ENCODE data around the gene SV2B. TPM values are rescaled to one million over a fixed set of nuclear protein-coding genes. Genes with fewer than 3 reads are reported as not detected.

Gene SV2B
- total RNA-seq, 1 experiment from 2014 or later = 1.4 TPM

DNA sequence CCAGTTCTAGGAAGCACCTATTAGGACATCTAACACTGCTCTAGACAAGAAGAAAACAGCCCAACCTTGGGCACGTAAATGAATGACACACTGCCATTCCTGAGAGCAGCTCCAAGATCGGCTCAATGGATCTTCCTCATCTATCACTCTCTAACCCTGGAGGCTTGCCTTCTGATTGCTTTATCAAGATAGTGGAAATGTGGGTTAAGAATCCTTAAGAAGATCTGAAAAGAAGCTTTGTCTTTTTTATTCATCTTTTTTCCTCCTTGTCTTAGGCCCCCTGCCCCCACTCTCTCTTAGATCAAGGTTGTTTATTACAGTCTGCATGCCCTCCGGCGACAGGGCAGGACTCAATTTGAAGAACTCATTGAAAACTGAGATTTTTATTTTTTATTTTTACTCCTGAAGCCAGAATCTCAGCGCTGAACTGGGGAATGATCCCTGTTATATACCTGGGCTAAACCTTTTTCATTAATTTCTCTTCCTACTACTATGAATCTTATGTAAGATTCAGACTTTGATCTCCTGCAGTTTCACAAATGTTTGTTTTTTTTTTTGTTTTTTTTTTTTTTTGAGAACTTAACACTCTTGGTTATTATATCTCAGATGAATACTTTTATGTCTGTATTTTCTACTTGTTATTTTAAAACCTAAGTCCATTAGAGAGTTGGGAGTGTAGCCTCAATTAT is 219.5 kb downstream of the SV2B start:
- CTCF ChIA-PET = no interaction called here
- ATAC-seq (no peak), DNase-seq (ENCODE audit: low spot score) (no peak)
- TF ChIP-seq ZNF512 (CRISPR knock-in tag; IDR thresholded peaks at IDR 0.05; ENCODE audit: borderline replicate concordance) (no peak), NFYB (CRISPR knock-in tag; conservative IDR thresholded peaks at IDR 0.05; ENCODE audit: low read depth) (no peak), FOXK1 (CRISPR knock-in tag; IDR thresholded peaks at IDR 0.05) (no peak), IRF1 (CRISPR knock-in tag; IDR thresholded peaks at IDR 0.05) (no peak), CREM (CRISPR knock-in tag; IDR thresholded peaks at IDR 0.05) (no peak)
- TF ChIP-seq, protein P1, sequence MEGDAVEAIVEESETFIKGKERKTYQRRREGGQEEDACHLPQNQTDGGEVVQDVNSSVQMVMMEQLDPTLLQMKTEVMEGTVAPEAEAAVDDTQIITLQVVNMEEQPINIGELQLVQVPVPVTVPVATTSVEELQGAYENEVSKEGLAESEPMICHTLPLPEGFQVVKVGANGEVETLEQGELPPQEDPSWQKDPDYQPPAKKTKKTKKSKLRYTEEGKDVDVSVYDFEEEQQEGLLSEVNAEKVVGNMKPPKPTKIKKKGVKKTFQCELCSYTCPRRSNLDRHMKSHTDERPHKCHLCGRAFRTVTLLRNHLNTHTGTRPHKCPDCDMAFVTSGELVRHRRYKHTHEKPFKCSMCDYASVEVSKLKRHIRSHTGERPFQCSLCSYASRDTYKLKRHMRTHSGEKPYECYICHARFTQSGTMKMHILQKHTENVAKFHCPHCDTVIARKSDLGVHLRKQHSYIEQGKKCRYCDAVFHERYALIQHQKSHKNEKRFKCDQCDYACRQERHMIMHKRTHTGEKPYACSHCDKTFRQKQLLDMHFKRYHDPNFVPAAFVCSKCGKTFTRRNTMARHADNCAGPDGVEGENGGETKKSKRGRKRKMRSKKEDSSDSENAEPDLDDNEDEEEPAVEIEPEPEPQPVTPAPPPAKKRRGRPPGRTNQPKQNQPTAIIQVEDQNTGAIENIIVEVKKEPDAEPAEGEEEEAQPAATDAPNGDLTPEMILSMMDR (IDR thresholded peaks at IDR 0.05) = no peak
- Mint-ChIP-seq H3K9me3 (peaks cover 8% of the 10 kb centered on the region), H3K4me1 (no peaks in the 10 kb centered on the region), H3K27ac (no peak overlapping the region), H3K4me3 (no peak overlapping the region), H3K36me3 (no peaks in the 10 kb centered on the region), H3K27me3 (ENCODE audit: low read depth) (no peaks in the 10 kb centered on the region; the same call in 1 of the 2 replicates)
- POLR2A ChIA-PET = no interaction called here

DNA sequence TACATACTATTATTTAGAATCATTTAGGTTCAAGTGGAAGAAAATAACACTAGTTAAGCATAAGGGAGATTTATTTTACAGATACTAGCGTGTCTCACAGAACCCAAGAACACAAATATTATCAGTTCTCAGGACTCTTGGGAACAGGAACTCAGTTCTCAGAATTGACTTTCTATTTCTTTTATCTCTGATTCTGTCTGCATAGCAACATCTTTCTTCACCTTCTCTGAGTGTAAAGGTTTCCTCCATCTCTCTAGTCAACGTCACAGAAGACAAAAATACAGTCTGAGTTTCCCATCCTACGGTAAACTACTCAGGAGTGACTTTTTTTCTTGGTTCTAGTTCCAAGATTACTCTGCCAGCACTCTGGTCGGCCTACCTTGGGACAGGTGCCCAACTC is 220.0 kb downstream of the SV2B start:
- TF ChIP-seq IRF2 (CRISPR knock-in tag; IDR thresholded peaks at IDR 0.05; ENCODE audit: borderline replicate concordance, low read depth) = no peak
- no peak for TF ChIP-seq GRHL2 (CRISPR knock-in tag; IDR thresholded peaks at IDR 0.05; ENCODE audit: insufficient replicate concordance, severe bottlenecking)
- TF ChIP-seq, protein P1 (IDR thresholded peaks at IDR 0.05) = no peak
- TF ChIP-seq, protein P2, sequence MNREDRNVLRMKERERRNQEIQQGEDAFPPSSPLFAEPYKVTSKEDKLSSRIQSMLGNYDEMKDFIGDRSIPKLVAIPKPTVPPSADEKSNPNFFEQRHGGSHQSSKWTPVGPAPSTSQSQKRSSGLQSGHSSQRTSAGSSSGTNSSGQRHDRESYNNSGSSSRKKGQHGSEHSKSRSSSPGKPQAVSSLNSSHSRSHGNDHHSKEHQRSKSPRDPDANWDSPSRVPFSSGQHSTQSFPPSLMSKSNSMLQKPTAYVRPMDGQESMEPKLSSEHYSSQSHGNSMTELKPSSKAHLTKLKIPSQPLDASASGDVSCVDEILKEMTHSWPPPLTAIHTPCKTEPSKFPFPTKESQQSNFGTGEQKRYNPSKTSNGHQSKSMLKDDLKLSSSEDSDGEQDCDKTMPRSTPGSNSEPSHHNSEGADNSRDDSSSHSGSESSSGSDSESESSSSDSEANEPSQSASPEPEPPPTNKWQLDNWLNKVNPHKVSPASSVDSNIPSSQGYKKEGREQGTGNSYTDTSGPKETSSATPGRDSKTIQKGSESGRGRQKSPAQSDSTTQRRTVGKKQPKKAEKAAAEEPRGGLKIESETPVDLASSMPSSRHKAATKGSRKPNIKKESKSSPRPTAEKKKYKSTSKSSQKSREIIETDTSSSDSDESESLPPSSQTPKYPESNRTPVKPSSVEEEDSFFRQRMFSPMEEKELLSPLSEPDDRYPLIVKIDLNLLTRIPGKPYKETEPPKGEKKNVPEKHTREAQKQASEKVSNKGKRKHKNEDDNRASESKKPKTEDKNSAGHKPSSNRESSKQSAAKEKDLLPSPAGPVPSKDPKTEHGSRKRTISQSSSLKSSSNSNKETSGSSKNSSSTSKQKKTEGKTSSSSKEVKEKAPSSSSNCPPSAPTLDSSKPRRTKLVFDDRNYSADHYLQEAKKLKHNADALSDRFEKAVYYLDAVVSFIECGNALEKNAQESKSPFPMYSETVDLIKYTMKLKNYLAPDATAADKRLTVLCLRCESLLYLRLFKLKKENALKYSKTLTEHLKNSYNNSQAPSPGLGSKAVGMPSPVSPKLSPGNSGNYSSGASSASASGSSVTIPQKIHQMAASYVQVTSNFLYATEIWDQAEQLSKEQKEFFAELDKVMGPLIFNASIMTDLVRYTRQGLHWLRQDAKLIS (CRISPR knock-in tag; IDR thresholded peaks at IDR 0.05; ENCODE audit: borderline replicate concordance) = no peak
- TF ChIP-seq CBFB (CRISPR knock-in tag; IDR thresholded peaks at IDR 0.05; ENCODE audit: low read depth) = no peak
- TF ChIP-seq, protein P3, sequence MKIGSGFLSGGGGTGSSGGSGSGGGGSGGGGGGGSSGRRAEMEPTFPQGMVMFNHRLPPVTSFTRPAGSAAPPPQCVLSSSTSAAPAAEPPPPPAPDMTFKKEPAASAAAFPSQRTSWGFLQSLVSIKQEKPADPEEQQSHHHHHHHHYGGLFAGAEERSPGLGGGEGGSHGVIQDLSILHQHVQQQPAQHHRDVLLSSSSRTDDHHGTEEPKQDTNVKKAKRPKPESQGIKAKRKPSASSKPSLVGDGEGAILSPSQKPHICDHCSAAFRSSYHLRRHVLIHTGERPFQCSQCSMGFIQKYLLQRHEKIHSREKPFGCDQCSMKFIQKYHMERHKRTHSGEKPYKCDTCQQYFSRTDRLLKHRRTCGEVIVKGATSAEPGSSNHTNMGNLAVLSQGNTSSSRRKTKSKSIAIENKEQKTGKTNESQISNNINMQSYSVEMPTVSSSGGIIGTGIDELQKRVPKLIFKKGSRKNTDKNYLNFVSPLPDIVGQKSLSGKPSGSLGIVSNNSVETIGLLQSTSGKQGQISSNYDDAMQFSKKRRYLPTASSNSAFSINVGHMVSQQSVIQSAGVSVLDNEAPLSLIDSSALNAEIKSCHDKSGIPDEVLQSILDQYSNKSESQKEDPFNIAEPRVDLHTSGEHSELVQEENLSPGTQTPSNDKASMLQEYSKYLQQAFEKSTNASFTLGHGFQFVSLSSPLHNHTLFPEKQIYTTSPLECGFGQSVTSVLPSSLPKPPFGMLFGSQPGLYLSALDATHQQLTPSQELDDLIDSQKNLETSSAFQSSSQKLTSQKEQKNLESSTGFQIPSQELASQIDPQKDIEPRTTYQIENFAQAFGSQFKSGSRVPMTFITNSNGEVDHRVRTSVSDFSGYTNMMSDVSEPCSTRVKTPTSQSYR (CRISPR knock-in tag; IDR thresholded peaks at IDR 0.05) = no peak
- TF ChIP-seq, protein P4, sequence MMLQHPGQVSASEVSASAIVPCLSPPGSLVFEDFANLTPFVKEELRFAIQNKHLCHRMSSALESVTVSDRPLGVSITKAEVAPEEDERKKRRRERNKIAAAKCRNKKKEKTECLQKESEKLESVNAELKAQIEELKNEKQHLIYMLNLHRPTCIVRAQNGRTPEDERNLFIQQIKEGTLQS (CRISPR knock-in tag; conservative IDR thresholded peaks at IDR 0.05) = no peak
- no peak for TF ChIP-seq ATF6 (CRISPR knock-in tag; IDR thresholded peaks at IDR 0.05)
- TF ChIP-seq ZNF512 (CRISPR knock-in tag; IDR thresholded peaks at IDR 0.05; ENCODE audit: borderline replicate concordance) = no peak
- no peak for TF ChIP-seq SMAD4 (CRISPR knock-in tag; IDR thresholded peaks at IDR 0.05)
- no peak for TF ChIP-seq ZNF263 (CRISPR knock-in tag; IDR thresholded peaks at IDR 0.05; ENCODE audit: low read depth)
- ATAC-seq (no peak), DNase-seq (ENCODE audit: low spot score) (no peak)
- H3K27me3 Mint-ChIP-seq (ENCODE audit: low read depth) = no peaks in the 10 kb centered on the region; the same call in 1 of the 2 replicates
- no peak overlapping the region for H3K4me3 Mint-ChIP-seq
- peaks cover 14% of the 10 kb centered on the region for H3K9me3 Mint-ChIP-seq
- H3K36me3 Mint-ChIP-seq = no peaks in the 10 kb centered on the region
- no peaks in the 10 kb centered on the region for H3K4me1 Mint-ChIP-seq
- POLR2A ChIA-PET = no interaction called here
- CTCF ChIA-PET = no interaction called here
- no peak overlapping the region for H3K27ac Mint-ChIP-seq

All from WTC11 (cell line).